Measurements from ENCODE around the gene DLGAP4. TPM values are rescaled to one million over a fixed set of nuclear protein-coding genes. Genes with fewer than 3 reads are reported as not detected.
"Not testable (repeated sequence)": the region's sequence is repeated elsewhere in the genome, so short reads cannot be mapped to it uniquely, and the experiment has no call there.

Gene DLGAP4
- total RNA-seq, 2 donors from 2014 or later = 62.9 to 78.2 TPM

GRCh38 chr20:36521526-36521925, 215.4 kb downstream of the DLGAP4 start:
- H3K9me3 Mint-ChIP-seq = no peaks in the 10 kb centered on the region
- no peak for TF ChIP-seq CTCF (conservative IDR thresholded peaks at IDR 0.05)
- H3K4me1 ChIP-seq (ENCODE audit: control insufficient read depth, insufficient read depth, low read length) = no peaks in the 10 kb centered on the region
- no peaks in the 10 kb centered on the region for H3K27me3 ChIP-seq (ENCODE audit: control insufficient read depth, insufficient read depth, low read length, poor library complexity, severe bottlenecking)
- H3K4me1 Mint-ChIP-seq = peaks cover 17% of the 10 kb centered on the region
- no peaks in the 10 kb centered on the region for H3K27me3 Mint-ChIP-seq (ENCODE audit: insufficient read depth)
- peaks cover 48% of the 10 kb centered on the region for H3K36me3 Mint-ChIP-seq (ENCODE audit: low read depth)
- H3K36me3 ChIP-seq (ENCODE audit: control insufficient read depth, insufficient read depth, low read length) = peaks cover 75% of the 10 kb centered on the region
- no peak overlapping the region for H3K27ac ChIP-seq (ENCODE audit: low read depth, low read length)
- H3K4me3 Mint-ChIP-seq = no peak overlapping the region
- H3K4me3 ChIP-seq (ENCODE audit: low read length) = no peak overlapping the region
- peak overlapping the region; percentile 4 for H3K27ac Mint-ChIP-seq
- no peak overlapping the region for H3K9ac ChIP-seq (ENCODE audit: extremely low read depth, low read length, poor library complexity, severe bottlenecking)
- no peaks in the 10 kb centered on the region for H3K9me3 ChIP-seq (ENCODE audit: control insufficient read depth, low read length)
- WGBS, 2 experiments (ENCODE audit: insufficient coverage in 1 of 2, insufficient read length in 1 of 2) = 71 to 78% methylated on average over 1 of the region's 1 CpG
- DNase-seq = no peak

- peaks cover 79% of the 10 kb centered on the region for H3K36me3 ChIP-seq (ENCODE audit: control insufficient read depth, insufficient read depth, low read length)
- not testable (repeated sequence) for H3K4me1 ChIP-seq (ENCODE audit: control insufficient read depth, insufficient read depth, low read length); H3K9me3 ChIP-seq (ENCODE audit: control insufficient read depth, low read length); DNase-seq; H3K9me3 Mint-ChIP-seq; H3K27me3 ChIP-seq (ENCODE audit: control insufficient read depth, insufficient read depth, low read length, poor library complexity, severe bottlenecking); H3K4me3 ChIP-seq (ENCODE audit: low read length); H3K27me3 Mint-ChIP-seq (ENCODE audit: insufficient read depth); H3K9ac ChIP-seq (ENCODE audit: extremely low read depth, low read length, poor library complexity, severe bottlenecking); H3K27ac ChIP-seq (ENCODE audit: low read depth, low read length); H3K4me3 Mint-ChIP-seq
- 93 to 100% methylated on average over 2 to 7 of the region's 7 CpGs for WGBS, 2 experiments (ENCODE audit: insufficient coverage in 1 of 2, insufficient read length in 1 of 2)
- Mint-ChIP-seq H3K36me3 (ENCODE audit: low read depth) (peaks cover 57% of the 10 kb centered on the region), H3K4me1 (peaks cover 17% of the 10 kb centered on the region), H3K27ac (peak overlapping the region; percentile 5)
Measured at GRCh38 chr20:36522412-36522811, 216.3 kb downstream of the DLGAP4 start.

- Mint-ChIP-seq H3K4me1 (peaks cover 17% of the 10 kb centered on the region), H3K27ac (no peak overlapping the region), H3K4me3 (no peak overlapping the region), H3K9me3 (no peaks in the 10 kb centered on the region), H3K27me3 (ENCODE audit: insufficient read depth) (no peaks in the 10 kb centered on the region), H3K36me3 (ENCODE audit: low read depth) (peaks cover 55% of the 10 kb centered on the region)
- Histone ChIP-seq H3K27ac (ENCODE audit: low read depth, low read length) (no peak overlapping the region), H3K4me1 (ENCODE audit: control insufficient read depth, insufficient read depth, low read length) (no peaks in the 10 kb centered on the region), H3K9me3 (ENCODE audit: control insufficient read depth, low read length) (no peaks in the 10 kb centered on the region), H3K4me3 (ENCODE audit: low read length) (no peak overlapping the region), H3K36me3 (ENCODE audit: control insufficient read depth, insufficient read depth, low read length) (peaks cover 79% of the 10 kb centered on the region), H3K9ac (ENCODE audit: extremely low read depth, low read length, poor library complexity, severe bottlenecking) (no peak overlapping the region), H3K27me3 (ENCODE audit: control insufficient read depth, insufficient read depth, low read length, poor library complexity, severe bottlenecking) (no peaks in the 10 kb centered on the region)
- no peak for DNase-seq
- 94 to 100% methylated on average over 1 to 3 of the region's 3 CpGs for WGBS, 2 experiments (ENCODE audit: insufficient coverage in 1 of 2, insufficient read length in 1 of 2)
- no peak for TF ChIP-seq CTCF (conservative IDR thresholded peaks at IDR 0.05)
Measured at GRCh38 chr20:36523341-36523740, 217.2 kb downstream of the DLGAP4 start.

Measured in endodermal cell (in vitro differentiated cells).